ENCODE results near the gene SPAG5.

DNA sequence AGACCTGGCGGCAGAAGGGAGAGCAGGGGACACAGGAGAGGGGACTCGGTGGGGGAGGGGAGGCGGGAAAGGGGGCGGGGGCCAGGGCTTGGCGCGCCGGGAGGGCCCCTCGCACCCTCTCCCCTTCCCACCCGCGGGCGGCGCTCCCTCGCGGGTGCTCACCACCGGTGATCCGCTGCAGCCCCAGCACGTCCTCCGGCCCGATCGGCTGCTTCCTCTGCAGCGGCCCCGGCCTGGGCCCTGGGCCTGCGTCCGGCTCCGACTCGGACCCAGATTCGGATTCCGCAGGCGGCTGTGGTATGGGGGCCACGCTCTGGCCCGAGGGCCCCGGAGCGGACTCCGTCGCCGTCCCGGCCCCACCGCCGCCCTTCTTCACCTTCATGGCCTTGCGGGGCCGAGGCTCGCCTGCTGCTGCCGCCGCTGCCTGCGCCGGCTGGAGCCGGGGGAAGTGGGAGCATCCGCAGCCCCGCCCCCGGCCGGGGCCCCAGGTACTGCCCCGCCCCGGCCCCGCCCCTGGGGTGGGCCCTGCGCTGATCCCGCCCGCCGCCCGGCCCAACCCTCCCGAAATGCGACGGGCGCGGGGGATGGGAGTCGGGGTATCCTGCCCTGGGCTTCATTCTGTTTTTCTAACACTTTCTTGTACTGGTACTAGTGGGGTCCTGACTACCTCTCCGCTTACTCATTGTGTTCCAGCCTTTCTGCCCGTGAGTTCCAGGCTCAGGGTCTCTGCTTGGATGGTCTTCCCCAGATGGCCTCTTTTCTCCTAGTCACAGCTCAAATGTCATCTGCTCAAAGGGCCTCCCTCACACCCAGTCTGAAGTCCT, 46.4 kb downstream of the SPAG5 start, which contains the start of gene UNC119:
- TF ChIP-seq, protein P1, sequence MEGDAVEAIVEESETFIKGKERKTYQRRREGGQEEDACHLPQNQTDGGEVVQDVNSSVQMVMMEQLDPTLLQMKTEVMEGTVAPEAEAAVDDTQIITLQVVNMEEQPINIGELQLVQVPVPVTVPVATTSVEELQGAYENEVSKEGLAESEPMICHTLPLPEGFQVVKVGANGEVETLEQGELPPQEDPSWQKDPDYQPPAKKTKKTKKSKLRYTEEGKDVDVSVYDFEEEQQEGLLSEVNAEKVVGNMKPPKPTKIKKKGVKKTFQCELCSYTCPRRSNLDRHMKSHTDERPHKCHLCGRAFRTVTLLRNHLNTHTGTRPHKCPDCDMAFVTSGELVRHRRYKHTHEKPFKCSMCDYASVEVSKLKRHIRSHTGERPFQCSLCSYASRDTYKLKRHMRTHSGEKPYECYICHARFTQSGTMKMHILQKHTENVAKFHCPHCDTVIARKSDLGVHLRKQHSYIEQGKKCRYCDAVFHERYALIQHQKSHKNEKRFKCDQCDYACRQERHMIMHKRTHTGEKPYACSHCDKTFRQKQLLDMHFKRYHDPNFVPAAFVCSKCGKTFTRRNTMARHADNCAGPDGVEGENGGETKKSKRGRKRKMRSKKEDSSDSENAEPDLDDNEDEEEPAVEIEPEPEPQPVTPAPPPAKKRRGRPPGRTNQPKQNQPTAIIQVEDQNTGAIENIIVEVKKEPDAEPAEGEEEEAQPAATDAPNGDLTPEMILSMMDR (IDR thresholded peaks at IDR 0.05; ENCODE audit: poor library complexity, severe bottlenecking), result no peak
- TF ChIP-seq EZH2 (IDR thresholded peaks at IDR 0.05; ENCODE audit: borderline replicate concordance, insufficient read depth, low read length, poor library complexity, severe bottlenecking) (no peak), REST (IDR thresholded peaks at IDR 0.05; ENCODE audit: borderline replicate concordance) (peak; percentile 64), POLR2AphosphoS5 (IDR thresholded peaks at IDR 0.05) (peak; percentile 91), EP300 (conservative IDR thresholded peaks at IDR 0.05; ENCODE audit: poor library complexity, severe bottlenecking) (no peak), RAD21 (conservative IDR thresholded peaks at IDR 0.05) (no peak), MXI1 (conservative IDR thresholded peaks at IDR 0.05; ENCODE audit: poor library complexity, severe bottlenecking) (peak; percentile 53), TAF1 (IDR thresholded peaks at IDR 0.05; ENCODE audit: low read depth) (peak; percentile 7), SMC3 (conservative IDR thresholded peaks at IDR 0.05; ENCODE audit: poor library complexity) (no peak)
